ENCODE data around the gene ANKMY1.
A peak's percentile ranks its signal among the peaks of the same experiment; 100 is the strongest.

ANKMY1 gene

GRCh38 chr2:240560084-240560479, 2.3 kb upstream of the ANKMY1 start, which contains the start of gene DUSP28:
TSS of gene DUSP28 (plus strand) at chr2:240560357. CDS start at chr2:240560685, 328 bp downstream.
- Histone ChIP-seq H3K27me3 (ENCODE audit: insufficient read depth, insufficient read length) (no peaks in the 10 kb centered on the region), H3K36me3 (ENCODE audit: insufficient read depth, insufficient read length, low read length) (peaks cover 35% of the 10 kb centered on the region), H3K4me3 (ENCODE audit: insufficient read length, low read depth) (peak within 1 kb of the TSS; percentile 85), H3K9me3 (ENCODE audit: insufficient read depth, low read length) (no peaks in the 10 kb centered on the region), H3K9ac (ENCODE audit: insufficient read length, low read depth) (peak within 1 kb of the TSS; percentile 93), H3K4me1 (ENCODE audit: insufficient read depth, insufficient read length) (peaks cover 3% of the 10 kb centered on the region)
- no peak for TF ChIP-seq SUZ12 (IDR thresholded peaks at IDR 0.05; ENCODE audit: extremely low read depth, insufficient read depth, insufficient read length)
- no peak for TF ChIP-seq ZNF274 (IDR thresholded peaks at IDR 0.05; ENCODE audit: low read depth, low read length)
- TF ChIP-seq YY1 (IDR thresholded peaks at IDR 0.05; ENCODE audit: insufficient read depth, insufficient read length): no peak
- DNase-seq (ENCODE audit: low read depth, low spot score): peak; percentile 57

- Histone ChIP-seq H3K4me1 (ENCODE audit: insufficient read depth, insufficient read length) (no peaks in the 10 kb centered on the region), H3K9ac (ENCODE audit: insufficient read length, low read depth) (no peak overlapping the region), H3K9me3 (ENCODE audit: insufficient read depth, low read length) (no peaks in the 10 kb centered on the region), H3K27me3 (ENCODE audit: insufficient read depth, insufficient read length) (no peaks in the 10 kb centered on the region), H3K4me3 (ENCODE audit: insufficient read length, low read depth) (no peak overlapping the region), H3K36me3 (ENCODE audit: insufficient read depth, insufficient read length, low read length) (peaks cover 39% of the 10 kb centered on the region)
- TF ChIP-seq YY1 (IDR thresholded peaks at IDR 0.05; ENCODE audit: insufficient read depth, insufficient read length) (no peak), SUZ12 (IDR thresholded peaks at IDR 0.05; ENCODE audit: extremely low read depth, insufficient read depth, insufficient read length) (no peak), ZNF274 (IDR thresholded peaks at IDR 0.05; ENCODE audit: low read depth, low read length) (no peak)
- DNase-seq (ENCODE audit: low read depth, low spot score): no peak
These were observed 1.5 kb upstream of the ANKMY1 start for GRCh38 chr2:240559286-240559685.

GRCh38 chr2:240558236-240558761, 511 bp upstream of the ANKMY1 start:
- no peak overlapping the region for H3K4me3 ChIP-seq (ENCODE audit: insufficient read length, low read depth)
- H3K9ac ChIP-seq (ENCODE audit: insufficient read length, low read depth): peak overlapping the region; percentile 5
- DNase-seq (ENCODE audit: low read depth, low spot score): no peak

GRCh38 chr2:240557101-240557751, 562 bp downstream of the ANKMY1 start:
- no peak for DNase-seq (ENCODE audit: low read depth, low spot score)
- Histone ChIP-seq H3K27me3 (ENCODE audit: insufficient read depth, insufficient read length) (no peaks in the 10 kb centered on the region), H3K4me1 (ENCODE audit: insufficient read depth, insufficient read length) (peaks cover 2% of the 10 kb centered on the region), H3K9me3 (ENCODE audit: insufficient read depth, low read length) (no peaks in the 10 kb centered on the region), H3K9ac (ENCODE audit: insufficient read length, low read depth) (no peak overlapping the region), H3K4me3 (ENCODE audit: insufficient read length, low read depth) (no peak overlapping the region), H3K36me3 (ENCODE audit: insufficient read depth, insufficient read length, low read length) (peaks cover 50% of the 10 kb centered on the region)
- TF ChIP-seq SUZ12 (IDR thresholded peaks at IDR 0.05; ENCODE audit: extremely low read depth, insufficient read depth, insufficient read length): no peak
- TF ChIP-seq ZNF274 (IDR thresholded peaks at IDR 0.05; ENCODE audit: low read depth, low read length): no peak
- TF ChIP-seq YY1 (IDR thresholded peaks at IDR 0.05; ENCODE audit: insufficient read depth, insufficient read length): no peak

More at GRCh38 chr2:240558236-240558761, 511 bp upstream of the ANKMY1 start:
- H3K27me3 ChIP-seq (ENCODE audit: insufficient read depth, insufficient read length): no peaks in the 10 kb centered on the region
- peaks cover 2% of the 10 kb centered on the region for H3K4me1 ChIP-seq (ENCODE audit: insufficient read depth, insufficient read length)
- peaks cover 48% of the 10 kb centered on the region for H3K36me3 ChIP-seq (ENCODE audit: insufficient read depth, insufficient read length, low read length)
- no peaks in the 10 kb centered on the region for H3K9me3 ChIP-seq (ENCODE audit: insufficient read depth, low read length)
- no peak for TF ChIP-seq YY1 (IDR thresholded peaks at IDR 0.05; ENCODE audit: insufficient read depth, insufficient read length)
- no peak for TF ChIP-seq ZNF274 (IDR thresholded peaks at IDR 0.05; ENCODE audit: low read depth, low read length)
- no peak for TF ChIP-seq SUZ12 (IDR thresholded peaks at IDR 0.05; ENCODE audit: extremely low read depth, insufficient read depth, insufficient read length)

- H3K27me3 ChIP-seq (ENCODE audit: insufficient read depth, insufficient read length): no peaks in the 10 kb centered on the region
- H3K4me1 ChIP-seq (ENCODE audit: insufficient read depth, insufficient read length): peaks cover 2% of the 10 kb centered on the region
- peak; percentile 58 for DNase-seq (ENCODE audit: low read depth, low spot score)
- no peak overlapping the region for H3K9ac ChIP-seq (ENCODE audit: insufficient read length, low read depth)
- peaks cover 56% of the 10 kb centered on the region for H3K36me3 ChIP-seq (ENCODE audit: insufficient read depth, insufficient read length, low read length)
- TF ChIP-seq SUZ12 (IDR thresholded peaks at IDR 0.05; ENCODE audit: extremely low read depth, insufficient read depth, insufficient read length) (no peak), ZNF274 (IDR thresholded peaks at IDR 0.05; ENCODE audit: low read depth, low read length) (no peak), YY1 (IDR thresholded peaks at IDR 0.05; ENCODE audit: insufficient read depth, insufficient read length) (no peak)
- H3K4me3 ChIP-seq (ENCODE audit: insufficient read length, low read depth): no peak overlapping the region
- H3K9me3 ChIP-seq (ENCODE audit: insufficient read depth, low read length): peaks cover 5% of the 10 kb centered on the region
These were observed 1.2 kb downstream of the ANKMY1 start for GRCh38 chr2:240556553-240557100.

- H3K4me1 ChIP-seq (ENCODE audit: insufficient read depth, insufficient read length): peaks cover 2% of the 10 kb centered on the region
- no peak for TF ChIP-seq SUZ12 (IDR thresholded peaks at IDR 0.05; ENCODE audit: extremely low read depth, insufficient read depth, insufficient read length)
- no peak for TF ChIP-seq YY1 (IDR thresholded peaks at IDR 0.05; ENCODE audit: insufficient read depth, insufficient read length)
- no peak for TF ChIP-seq ZNF274 (IDR thresholded peaks at IDR 0.05; ENCODE audit: low read depth, low read length)
- no peak for DNase-seq (ENCODE audit: low read depth, low spot score)
- H3K4me3 ChIP-seq (ENCODE audit: insufficient read length, low read depth): no peak overlapping the region
- peaks cover 65% of the 10 kb centered on the region for H3K36me3 ChIP-seq (ENCODE audit: insufficient read depth, insufficient read length, low read length)
- H3K27me3 ChIP-seq (ENCODE audit: insufficient read depth, insufficient read length): no peaks in the 10 kb centered on the region
- H3K9me3 ChIP-seq (ENCODE audit: insufficient read depth, low read length): peaks cover 14% of the 10 kb centered on the region
- H3K9ac ChIP-seq (ENCODE audit: insufficient read length, low read depth): no peak overlapping the region
These were observed 2.1 kb downstream of the ANKMY1 start for GRCh38 chr2:240555541-240556250.

All from NT2/D1 (cell line).